NCI-H1930 (cell line): ENCODE results near the gene PJA2.

Experiments
- DNase-seq, 2 experiments: peaks; one replicate each; lab custom pipeline; 2025; lab: John Stamatoyannopoulos, UW

PJA2 gene

DNA sequence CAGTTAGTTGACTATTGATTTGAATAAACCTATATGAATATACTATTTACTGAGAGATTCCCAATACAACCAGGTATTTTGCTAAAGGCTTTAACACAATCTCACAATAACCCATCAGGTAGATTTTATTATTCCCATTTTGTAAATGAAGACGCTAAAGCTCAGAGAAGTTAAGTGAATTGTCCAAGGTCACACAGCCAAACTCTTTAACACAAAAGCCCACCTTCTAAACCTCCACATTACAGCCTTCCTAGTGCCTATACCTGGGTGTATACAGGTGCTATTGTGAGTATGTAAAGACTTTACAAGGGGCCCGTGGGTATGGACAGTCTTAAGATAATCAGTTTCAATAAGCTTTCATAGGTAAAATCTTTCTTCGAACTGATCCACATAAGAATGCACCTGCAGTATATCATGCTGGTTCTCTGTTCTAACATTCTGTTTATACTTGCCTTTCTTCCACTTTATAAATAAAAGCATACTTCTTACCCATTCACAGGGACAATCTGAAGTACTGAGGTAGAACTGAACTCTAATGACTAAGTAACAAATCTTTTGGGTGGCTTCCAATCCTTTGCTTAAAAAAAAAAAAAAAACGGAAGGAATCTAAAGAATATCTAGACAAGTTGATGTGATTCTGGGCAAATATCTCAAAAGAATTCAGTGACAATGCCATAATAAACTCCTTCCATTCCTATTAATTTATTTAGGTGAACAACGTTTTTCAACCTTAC lies 59.1 kb downstream of the PJA2 start:
- no peak for DNase-seq

DNA sequence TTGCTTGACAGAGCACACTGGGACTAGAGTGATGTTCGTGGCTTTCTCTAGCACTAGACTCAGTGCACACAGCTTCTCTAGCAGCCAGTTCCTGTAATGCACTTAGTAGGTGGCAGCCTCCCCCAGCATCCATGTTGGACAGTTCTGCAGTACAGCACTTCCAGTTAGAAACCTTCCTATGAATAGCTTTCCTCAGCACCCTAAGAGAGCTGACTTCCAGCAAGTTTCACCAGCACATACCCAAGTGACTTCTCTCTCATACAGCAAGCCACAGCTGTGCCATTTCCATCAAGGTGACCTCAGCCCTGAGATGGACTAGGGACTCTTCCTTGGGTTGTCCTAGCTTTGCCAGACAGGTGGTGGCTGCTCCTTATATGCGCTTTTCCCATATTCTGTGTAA lies 60.4 kb downstream of the PJA2 start:
- DNase-seq: no peak

DNA sequence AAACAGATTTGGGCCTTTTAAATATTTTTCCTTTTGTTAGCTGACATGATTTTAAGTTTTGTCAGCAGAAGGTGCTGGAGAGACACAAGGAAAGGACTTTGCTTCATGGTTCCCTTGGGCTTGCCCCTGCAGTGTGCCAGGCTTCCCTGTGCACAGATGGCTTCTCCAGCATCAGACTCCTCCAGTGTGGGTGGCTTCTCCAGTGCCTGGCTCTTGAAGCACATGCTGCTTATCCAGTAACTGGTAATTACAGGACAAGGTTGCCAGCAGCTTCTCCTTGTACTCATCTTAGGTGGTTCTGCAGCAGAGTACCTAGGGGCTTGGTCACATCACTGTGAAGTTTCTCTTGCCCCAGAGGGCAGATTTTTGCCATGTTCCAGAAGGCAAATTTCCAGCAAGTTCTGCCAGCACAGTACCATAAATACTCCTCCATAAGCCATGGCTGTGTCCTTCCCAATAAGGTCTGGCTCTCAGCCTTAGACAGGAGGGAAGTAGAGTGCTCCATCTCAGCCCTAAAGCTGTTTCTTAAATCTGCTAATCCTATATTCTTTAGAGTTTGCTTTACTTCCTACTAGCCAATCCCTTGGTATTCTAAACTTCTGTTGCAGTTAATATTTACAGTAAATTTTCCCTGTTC lies 62.4 kb downstream of the PJA2 start:
- no peak for DNase-seq

DNA sequence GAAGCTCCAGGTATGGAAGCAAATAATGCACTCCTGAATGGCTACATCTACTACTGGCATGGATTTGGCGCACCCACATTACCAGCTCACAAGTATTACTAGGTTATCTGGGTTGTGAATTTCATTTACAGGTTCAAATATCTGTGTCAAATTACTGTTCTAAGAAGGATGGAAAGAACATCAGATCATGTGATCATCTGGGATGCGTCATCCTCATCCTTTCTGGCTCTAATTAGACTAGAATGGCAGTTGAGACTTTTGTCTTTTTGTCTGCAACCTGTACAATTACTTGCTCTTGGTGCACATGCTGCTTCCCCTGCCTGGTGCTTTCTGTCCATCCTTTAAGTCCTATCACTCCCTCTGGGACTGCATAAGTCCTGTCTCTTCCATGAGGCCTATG lies 64.1 kb downstream of the PJA2 start:
- no peak for DNase-seq

DNA sequence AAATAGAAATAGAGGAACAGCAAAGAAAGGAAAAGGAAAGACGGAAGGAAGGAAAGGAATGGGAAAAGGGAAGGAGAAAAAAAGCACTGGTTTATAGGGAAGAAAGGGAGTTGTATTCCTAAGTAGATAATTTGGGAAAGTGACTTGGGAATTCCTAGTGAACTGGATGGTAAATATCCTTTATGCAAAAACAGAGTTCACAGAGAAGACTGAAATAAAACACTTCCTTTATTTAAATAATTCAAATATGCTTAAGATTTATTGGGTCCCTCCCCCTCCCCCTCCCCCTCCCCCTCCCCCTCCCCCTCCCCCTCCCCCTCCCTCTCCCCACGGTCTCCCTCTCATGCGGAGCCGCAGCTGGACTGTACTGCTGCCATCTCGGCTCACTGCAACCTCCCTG lies 69.4 kb downstream of the PJA2 start:
- no peak for DNase-seq

DNA sequence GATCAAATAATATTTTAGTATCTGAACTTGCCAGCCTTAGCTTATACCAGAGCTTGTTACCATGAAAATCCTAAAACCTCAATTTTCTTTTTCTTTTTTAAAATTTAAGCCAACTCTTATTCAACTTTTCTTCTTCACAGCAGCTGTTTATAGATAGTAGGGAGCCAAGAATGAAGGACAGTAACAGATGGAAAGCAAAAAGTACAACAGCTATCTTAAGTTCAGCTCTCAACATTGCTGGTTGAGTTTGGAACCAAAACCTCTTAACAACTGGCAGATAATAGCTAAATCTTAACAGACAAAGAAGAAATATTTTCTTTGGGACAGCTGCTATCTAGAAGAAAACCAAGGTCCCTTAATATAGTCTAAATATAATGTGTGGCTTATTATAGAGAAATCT lies 74.7 kb downstream of the PJA2 start:
- no peak for DNase-seq

DNA sequence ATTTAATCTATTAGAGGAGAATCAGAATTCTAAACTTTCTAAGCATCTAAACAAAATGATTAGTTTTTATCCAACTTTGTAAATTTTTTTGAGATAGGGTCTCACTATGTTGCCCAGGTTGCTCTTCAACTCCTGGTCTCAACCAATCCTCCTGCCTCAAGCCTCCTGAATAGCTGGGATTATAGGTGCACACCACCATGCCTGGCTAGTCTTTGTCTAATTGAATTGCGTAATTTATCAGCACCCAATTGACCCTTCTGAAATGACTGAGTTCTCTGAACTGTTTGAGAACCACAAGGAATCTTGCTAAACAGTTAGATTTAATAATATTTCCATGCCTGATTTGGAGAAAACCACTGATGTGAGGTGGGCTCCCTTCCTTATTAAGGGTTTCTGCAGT lies 75.7 kb downstream of the PJA2 start:
- no peak for DNase-seq

DNA sequence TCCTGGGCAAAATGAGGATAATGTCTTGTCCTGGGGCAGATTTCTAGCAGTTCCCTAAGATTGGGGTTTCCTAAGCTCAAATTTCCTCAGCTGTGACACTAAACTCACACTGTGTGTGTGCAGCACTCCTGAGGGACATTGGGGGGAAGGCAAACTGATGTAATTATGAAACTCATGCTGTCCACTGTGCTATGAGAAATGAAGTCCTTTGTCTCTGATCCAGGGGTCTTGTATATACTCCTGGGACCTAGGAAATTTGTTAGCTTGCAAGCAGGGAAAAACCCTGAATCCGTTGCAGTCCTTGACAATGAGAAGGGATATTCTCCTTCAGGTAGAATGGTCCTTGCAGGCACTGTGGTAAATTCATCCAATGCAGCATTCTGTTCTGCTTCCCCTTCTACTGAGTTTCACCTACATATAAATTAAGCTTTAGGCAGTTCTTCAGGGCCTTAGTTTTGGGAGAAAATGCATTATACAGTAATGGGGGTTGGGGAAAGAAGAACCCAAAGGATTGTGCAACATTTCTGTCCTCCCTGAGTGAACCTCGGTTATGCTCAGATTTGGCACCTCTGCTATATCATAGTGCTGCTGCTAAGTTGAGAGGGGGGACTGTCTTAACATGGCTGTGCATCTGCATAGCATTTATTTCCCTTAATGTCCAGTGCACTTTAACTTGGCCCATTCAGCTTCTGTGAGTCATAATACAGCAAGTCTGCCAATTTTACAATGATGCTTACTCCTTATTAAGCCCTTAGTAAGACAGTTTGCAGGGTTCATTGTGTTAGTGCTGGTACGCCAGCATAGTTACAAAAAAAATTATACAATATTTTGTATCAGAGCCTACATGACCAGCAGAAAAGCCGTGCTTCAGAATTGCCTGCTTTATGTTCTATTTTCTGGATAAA lies 80.2 kb downstream of the PJA2 start:
- no peak for DNase-seq

DNA sequence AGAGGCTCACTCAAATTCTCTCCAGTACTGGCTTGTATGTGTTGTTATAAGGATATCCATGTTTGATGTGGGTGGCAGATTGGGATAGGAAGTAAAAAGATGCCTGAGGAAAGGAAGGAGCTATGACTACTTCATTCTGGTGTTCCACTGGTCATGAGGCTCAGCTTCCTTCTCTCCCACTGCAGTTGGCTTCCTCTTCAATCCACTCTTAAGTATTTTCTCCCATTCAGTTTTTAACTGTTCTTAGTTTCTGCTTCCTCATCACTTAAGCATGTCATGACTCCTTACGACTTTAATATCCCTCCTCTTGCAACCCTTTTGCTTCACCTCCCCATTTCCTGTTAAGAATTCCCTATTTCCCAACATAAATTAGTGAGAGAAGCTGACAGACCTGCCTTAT lies 81.1 kb downstream of the PJA2 start:
- DNase-seq: no peak

DNA sequence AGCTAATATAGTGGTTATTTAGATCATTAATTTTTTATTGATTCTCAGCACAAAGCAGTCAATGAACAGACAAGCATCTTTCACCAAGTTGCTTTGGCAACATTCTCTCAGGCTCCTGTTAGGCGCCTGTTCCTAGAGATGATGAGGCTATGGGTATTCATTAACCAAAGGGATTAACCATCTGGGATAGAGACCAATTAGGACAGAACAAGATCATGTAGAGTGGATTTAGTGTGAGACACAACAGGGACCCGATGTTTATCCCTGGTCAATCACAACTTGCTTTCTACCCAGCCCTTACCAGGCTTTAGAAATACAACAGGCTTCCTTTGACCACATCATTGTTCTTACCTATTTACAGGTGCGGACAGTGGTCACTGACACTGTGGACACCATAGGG lies 82.2 kb downstream of the PJA2 start:
- no peak for DNase-seq

DNA sequence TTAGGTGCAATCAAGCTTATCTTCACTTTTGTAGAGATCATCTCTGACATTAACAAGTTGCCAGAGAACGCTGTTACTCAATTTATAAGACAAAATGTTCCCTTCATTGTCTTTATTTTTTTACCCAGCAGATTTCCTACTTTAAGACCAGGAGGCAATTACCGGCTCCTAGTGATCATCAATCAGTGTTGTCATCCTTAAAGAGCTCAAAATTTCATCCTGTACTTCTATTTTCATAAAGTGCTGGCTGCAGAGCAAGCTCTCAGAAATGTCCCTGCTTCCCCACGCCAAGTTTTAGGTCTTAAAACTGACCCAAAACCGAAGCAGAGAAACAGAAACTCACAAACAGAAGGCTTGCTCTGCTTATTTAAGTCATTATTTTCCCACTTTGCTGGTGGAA lies 82.9 kb downstream of the PJA2 start:
- DNase-seq: no peak

DNA sequence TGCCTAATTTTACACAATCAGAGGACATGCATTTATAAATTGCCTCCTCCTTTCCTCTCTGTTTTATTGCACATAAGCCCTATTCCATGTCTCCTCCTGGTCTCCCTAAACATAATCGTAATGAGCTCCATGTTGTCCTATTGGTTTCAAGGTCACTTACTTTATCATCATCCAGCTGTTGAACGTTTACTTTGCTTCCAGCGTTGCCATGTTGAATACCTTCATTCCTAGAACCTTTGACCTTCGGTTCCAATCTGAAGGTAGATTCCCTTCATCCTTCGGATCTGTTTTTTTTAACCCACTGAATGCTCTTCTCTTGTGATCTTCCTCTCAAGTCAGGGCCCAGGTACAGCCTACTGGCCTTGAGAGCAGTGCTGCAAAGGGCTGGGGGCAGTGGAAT lies 84.3 kb downstream of the PJA2 start:
- DNase-seq: no peak

DNA sequence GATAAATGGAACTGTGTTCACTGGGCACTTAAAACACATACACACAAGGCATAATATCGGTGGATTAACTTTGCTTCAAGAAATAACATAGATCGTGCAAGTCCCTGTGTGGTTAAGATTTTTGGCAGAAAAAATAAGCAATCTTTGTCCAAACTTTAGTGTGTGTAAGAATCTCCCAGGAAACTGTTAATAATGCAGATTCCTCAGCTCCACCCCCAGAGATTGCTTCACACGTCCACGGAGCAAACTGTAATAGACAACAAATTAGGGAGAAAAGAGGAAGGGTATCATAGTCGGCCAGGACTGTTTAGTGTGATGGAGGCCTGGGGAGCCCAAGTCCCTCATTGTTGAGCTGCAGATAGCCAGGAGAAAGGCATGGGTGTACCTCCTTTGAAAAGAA lies 84.8 kb downstream of the PJA2 start:
- no peak for DNase-seq

DNA sequence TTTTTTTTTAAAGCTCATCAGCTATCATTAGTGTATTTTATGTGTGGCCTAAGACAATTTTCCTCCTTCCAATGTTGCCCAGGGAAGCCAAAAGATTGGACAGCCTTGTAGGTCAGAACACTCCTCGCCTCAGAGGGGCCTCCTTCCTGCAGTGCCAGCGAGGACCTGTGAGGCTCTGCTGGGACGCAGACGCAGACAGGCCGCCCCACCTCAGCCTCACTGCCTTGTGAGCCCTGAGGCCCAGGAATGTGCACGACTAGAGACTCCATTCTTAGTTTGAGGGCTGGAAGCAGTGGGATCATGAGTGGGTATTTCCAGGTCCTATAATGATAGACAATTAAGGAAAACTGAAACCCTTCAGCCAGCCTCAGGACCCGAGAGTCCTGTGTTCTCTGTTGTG lies 85.4 kb downstream of the PJA2 start:
- no peak for DNase-seq

DNA sequence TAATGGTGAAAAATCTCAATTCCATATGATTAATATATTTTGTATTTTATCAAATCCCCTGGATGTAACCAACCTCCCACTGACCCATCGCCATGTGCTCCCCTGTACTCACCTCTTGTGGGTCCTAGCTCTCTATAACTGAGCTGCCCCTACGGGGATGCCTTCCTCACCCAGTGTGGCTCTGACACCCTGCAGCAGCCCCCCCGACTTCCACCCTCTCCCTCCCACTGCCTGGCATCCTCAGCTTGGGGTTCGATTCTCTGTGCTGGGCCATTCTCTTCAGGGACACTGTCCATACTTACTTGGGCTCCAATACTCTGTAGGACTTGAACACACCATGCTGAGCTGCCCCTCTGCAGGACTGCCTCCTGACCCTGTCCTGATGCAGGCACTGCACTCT lies 87.1 kb downstream of the PJA2 start:
- no peak for DNase-seq

DNA sequence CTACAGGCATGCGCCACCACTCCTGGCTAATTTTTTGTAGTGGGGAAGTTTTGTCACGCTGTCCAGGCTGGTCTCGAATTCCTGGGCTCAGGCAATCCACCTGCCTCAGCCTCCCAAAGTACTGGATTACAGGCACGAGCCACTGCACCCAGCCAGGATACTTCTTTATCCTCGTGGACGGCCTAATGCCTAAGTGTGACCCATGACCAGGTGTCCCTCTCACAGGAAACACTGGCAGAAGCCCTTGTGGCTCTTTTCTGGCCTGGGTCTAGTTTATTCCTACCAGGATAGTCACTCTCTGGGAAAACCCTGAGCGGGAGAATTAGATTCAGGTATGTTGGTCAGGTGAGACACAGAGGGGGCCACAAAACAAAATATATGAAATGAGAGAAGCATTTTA lies 90.4 kb downstream of the PJA2 start:
- DNase-seq: no peak

DNA sequence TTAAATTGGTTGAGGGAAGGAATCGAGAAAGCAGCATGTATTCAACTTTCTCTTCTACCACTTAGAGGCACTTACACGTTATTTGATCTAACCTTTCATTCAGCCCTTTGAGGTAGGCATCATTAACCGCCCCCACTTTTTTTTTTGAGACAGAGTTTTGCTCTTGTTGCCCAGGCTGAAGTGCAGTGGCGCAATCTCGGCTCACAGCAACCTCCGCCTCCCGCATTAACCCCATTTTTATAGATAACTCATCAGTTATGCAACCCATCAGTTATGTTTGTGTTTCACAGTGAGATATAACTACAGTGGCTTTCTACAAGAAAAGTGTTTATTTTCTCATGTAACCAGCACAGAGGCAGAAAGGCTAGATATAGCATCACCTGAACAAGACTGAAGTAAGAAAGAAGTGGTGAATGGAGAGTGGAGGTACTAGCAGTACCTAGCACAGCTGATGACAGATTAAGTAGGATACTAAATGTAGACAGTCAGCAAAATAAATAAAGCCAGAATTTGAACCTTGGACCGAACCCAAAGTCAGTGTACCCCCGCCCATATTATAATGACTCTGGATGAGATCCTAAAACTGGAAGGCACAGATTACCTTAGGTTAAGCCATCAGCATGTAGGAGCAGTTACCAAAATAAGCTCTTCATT lies 91.2 kb downstream of the PJA2 start:
- no peak for DNase-seq

DNA sequence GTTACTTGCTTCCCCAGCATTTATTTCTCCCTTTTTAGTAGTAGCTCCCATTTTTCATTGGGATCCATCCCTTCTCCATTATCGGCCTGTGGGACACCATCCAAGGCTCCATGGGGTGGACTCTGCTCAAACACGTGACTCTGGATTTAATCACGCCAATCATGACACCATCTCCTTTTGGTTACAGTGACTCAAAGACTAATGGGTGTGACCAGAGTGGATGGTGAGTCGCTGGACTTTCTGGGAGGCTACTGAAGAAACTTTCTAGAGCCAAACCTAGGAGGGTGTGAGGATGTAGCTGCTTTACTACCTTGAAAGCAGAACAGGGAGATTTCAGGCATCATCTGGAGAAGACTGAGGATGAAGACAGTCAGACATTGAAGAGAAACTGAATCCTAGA lies 93.1 kb downstream of the PJA2 start:
- no peak for DNase-seq

DNA sequence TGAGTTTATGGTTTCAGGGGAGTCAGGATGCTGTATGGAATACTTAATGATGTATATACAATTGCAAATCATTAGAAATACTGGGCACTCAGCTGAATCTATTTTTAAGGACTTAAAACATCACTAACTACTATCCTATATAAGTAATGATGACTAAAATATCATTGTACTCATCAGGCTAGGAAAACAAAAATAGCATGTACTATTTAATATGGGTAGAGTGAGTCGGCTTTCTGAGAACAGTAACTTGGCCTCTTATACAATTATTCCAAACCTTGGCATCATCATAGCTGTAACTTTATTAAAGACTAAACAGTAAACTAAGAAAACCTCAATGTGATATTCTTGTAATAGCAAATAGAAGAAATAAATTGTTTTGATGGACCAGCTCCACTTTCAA lies 94.5 kb downstream of the PJA2 start:
- DNase-seq: no peak

DNA sequence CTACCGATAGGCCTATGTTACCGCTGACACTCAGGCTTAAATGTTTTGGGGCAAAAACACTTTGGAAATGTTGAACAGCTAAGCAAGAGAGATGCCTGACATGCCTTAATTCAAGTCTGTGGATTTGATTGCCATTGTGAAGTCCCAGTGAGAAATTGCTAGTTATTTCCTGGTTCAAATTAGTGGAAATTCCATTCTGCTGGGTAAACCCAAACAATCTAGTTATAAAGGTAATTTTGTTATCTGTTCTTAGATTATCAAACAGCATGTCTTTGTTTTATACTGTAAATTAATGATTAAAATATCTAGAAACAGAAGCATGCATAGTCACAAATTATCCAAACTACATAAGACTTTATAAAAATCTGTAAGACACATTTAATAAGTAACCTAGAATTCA lies 96.6 kb downstream of the PJA2 start:
- DNase-seq: no peak

DNA sequence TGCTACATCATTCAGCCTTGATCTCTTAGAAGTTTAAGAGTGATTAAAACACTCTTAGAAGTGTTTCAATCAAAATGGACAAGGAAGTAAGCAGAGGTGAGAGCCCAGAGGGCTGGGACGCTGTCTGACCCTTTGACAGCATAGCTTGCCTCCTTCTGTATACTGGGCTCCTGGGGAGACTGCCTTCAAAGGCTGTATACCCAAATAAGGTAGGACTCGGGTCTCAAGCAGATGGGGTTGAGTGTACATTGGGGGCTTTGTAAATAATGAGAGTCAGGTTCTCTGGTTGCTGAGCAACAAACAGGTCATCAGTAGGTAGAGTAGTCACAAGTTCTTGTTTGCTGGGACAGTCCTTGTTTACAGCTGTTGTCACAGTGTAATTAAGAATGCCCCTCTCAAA lies 97.1 kb downstream of the PJA2 start:
- no peak for DNase-seq

DNA sequence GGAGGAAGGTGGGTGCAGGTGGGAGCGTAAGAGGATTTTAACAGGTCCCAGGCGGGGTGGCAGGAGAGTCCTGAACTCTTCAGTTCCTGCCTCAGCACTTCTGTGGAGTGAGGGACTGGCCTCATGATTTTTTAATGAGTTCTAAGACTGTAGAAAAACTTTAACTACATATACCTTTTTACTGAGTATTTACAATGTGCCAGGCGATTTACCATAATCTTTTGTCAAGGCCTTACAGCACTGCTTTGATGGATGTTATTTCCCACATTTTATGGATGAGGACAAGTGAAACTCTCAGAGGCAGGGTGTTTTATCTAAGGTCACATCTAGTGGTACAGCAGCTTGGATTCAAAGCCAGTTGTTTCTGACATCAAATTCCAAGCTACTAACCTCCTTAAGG lies 99.5 kb downstream of the PJA2 start:
- no peak for DNase-seq
